GM18873 (cell line): ENCODE data around the gene S100A3.

Source experiments
- ATAC-seq: cut with Tn5 transposase; IDR thresholded peaks from one replicate; pipeline ENCODE4 v1.9.1; 2021; ENCODE audit warnings: mild to moderate bottlenecking, moderate library complexity, moderate number of reproducible peaks; ENCODE audit not compliant: unreplicated experiment, low FRiP score

S100A3 gene

DNA sequence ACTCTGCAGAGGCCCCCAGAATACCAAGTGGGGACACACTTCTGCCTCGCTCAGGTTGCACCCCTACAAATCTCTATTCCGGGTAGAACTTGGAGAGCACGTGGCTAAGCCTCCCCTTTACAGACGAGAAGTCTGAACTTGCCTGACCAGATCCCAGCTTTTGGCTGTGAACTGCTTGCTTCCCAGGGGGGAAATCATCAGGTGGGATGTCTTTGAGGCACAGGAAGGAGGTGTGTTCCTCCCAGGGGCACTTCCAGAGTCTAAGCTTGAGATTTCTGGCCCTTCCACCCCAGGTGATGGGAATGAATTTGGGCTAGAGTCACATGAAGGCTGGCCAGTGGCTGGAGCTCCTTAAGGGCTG lies 1.3 kb upstream of the S100A3 start:
- no peak for ATAC-seq

DNA sequence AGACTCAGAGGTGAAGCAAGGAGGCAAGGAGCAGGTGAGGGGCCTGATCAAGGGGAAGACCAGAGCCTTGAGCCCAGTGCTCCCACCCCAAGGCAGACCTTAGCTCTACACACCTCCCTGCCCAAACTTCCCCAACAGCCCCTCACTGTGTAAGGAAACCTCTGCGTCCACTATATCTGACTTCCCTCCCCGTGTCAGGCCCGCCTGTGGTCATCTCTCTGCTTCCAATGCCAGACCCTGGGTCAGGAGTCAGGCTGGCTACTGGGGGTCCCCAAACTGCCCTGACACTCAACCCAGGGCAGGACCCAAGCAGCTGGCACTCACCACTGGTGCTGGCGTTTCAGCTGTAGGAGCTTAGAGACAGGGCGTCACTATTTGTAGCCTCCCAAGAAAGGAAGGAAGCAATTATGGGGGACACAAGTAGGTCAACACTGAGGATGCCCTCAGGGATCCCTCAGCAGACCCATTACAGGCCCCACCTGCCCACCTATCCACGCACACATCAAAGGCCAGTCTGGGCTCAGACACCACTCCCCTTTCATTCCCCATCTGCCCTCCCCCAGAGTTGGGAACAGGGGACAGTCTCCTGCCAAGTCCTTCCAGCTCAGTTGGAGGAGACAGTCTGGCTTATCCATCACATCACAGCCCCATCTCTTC lies 811 bp upstream of the S100A3 start:
- no peak for ATAC-seq

DNA sequence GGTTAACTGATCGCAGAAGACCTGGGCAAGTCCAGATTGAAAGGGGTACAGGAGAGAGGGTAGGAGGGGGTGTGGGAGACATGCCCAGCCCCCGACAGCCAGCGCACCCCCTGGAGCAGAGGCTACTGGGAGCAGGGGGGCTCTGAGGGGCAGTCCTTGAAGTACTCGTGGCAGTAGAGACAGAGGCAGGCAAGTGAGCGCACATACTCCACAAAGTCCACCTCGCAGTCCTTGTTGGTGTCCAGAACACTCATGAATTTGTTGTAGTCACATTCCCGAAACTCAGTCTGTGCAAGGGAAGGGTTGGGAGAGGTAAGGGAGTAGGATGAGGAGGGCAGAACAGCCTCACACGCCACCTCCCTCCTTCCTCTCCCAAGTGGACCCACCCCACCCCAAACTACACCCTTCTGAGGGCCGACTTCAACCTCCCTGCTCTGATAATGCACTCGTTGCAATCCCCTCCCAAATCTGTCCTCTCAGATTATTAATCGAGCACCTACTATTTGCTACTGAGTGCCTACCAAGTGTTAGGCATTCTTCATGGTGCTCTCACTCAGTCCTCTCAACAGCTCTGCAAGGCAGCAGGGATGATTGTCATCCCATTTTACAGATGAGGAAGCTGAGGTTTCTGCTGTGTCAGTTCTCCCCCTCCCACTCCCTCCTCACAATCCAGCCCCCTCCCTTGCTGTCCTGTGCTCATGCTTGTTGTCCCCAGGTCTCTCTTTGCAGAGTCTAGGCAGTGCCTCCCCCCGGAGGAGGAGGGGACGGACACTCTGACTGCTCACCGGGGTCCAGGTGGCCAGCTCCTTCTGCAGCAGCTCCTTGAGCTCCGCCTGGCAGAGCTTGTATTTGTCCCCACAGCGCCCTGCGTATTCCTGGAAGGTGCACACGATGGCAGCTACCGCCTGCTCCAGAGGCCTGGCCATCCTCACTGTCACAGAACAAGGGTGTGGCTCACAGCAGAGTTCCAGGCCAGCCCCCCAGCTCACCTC lies 1.2 kb downstream of the S100A3 start:
- no peak for ATAC-seq

DNA sequence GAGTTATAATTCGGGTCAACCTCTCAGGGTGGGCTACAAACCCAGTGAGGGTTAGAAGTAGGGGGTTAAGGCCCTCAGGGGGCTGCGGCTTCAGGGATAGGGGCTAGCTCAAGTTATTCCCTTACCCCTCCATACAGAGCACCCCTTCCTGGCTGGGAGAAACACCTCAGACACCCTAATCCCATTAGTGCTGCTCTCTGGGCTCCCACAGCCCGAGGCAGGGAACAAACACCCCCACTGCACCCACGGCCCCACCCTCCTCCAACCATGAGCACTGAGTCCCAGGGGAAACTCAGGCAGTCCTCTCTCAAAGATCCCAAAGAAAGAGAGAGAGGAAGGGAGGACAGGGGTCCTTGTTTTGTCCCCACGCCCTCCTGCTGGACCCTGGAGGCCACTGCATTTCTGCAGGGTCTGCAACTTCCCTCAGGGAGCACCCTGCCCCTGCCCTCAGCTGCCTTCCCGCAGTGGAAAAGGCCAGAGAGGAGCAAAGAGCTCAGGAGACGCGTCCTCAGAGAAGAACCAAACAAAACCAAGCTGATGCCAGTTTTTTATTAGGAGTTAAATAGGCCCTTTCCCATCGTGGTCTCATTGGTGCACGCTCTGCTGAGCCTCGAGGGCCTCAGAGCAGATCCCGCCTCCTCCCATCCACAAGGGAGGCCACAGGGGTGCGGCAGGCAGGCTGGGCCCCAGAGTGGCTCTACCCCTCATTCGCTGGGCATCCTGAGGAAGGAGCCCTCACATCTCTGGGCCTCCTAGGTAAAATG lies 2.1 kb downstream of the S100A3 start:
- ATAC-seq: no peak

DNA sequence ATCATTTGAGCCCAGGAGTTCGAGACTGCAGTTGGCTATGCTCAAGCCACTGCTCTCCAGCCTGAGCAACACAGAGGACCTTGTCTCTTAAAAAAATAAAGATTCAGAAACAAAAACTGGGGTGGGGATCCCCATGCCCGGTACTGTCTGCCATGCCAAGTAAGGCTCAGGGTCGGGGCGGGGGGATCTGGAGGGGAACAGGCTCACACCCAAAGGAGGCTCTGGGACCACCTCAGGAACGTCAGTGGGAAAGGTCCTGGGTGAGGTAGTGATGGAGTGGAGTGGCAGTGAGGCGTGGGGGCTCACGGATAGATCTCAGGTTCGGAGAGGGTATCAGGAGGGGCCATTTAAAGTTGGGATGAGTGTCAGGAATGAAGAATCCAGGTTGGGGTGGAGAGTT lies 2.7 kb downstream of the S100A3 start:
- no peak for ATAC-seq

DNA sequence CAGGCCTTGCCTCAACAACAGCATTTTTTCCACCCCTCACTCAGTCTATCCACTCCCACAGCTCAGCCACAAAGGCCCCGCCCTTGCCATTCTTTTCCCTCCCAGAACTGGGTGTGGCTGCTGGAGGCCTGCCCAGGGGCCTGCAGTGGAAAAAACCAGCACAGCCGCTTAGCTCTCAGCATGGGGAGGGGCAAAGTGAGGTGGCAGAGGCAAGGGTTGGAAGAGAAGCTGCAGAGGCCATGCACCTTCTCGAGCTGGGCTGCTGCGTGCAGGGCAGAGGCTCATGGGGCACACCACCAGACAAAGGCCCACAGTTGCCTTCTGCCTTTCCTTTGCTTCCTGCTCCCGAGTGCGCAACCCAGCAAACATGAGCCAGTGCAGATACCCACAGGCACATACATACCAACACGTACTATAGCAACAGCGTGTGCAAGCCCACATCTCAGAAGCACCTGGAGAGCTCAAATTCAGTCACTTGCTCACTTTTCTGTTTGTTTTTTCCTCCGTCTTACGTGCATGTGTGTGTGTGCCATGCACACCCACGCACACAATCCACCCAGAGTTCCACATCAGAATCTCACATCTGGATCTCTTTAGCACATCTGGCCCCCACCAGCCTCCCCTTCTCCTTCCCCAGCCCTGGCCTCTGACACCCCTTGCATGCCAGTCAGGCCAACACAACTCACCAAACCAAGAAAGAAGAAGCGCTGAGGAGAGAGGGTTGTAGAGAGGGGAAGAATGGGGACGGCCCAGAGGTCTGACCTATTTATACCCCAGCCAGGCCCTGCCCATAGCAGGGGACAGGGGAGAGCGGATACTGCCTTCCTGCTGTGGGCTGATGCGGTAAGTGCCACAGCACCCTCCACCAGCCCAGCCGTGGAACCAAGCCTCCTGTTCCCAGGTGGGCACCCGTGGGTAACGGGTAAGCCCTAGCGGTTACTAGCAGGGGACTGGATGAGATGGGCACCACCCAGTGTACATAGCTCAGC lies 3.7 kb downstream of the S100A3 start, which contains the start of gene S100A4:
TSS of gene S100A4 (minus strand) at position 740 of the 989 bp plus-strand sequence. CDS start 1,012 bp downstream, outside the sequence.
- ATAC-seq: no peak

DNA sequence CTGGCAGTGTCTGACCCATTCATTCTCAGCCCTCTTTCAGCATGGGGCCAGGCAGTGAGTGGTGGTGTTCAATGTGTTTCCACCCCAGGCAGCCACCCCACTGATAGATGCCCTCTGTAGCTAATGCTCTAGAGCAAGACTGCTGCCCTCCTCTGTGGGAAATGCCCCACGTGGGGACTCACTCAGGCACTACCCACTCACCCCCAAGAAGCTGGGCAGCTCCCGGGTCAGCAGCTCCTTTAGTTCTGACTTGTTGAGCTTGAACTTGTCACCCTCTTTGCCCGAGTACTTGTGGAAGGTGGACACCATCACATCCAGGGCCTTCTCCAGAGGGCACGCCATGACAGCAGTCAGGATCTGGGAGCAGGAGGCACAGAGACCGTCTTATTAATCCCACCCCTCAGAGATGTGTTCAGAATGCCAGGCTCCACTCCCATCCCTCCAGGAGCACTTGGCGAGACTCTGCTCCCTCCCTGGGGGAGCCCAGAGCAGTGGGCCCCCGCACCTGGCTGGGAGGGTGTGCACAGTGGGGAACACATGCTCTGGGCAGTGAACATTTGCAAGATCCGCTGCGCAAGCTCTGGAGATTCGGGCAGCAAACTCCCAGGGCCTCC lies 4.5 kb downstream of the S100A3 start:
- ATAC-seq: no peak

DNA sequence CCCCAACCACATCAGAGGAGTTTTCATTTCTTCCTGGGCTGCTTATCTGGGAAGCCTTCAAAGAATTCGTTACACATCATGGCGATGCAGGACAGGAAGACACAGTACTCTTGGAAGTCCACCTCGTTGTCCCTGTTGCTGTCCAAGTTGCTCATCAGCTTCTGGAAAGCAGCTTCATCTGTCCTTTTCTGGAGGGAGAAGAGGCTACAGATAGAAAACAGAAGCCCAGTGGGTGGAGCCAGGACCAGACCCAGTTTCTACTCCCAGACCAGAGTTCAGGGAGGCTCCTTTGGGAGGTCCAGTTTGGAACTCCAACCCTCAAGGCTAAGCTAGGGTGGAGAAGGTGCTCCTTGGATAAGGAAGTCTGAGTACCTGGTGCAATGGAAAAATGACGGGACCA lies 5.3 kb downstream of the S100A3 start:
- no peak for ATAC-seq

DNA sequence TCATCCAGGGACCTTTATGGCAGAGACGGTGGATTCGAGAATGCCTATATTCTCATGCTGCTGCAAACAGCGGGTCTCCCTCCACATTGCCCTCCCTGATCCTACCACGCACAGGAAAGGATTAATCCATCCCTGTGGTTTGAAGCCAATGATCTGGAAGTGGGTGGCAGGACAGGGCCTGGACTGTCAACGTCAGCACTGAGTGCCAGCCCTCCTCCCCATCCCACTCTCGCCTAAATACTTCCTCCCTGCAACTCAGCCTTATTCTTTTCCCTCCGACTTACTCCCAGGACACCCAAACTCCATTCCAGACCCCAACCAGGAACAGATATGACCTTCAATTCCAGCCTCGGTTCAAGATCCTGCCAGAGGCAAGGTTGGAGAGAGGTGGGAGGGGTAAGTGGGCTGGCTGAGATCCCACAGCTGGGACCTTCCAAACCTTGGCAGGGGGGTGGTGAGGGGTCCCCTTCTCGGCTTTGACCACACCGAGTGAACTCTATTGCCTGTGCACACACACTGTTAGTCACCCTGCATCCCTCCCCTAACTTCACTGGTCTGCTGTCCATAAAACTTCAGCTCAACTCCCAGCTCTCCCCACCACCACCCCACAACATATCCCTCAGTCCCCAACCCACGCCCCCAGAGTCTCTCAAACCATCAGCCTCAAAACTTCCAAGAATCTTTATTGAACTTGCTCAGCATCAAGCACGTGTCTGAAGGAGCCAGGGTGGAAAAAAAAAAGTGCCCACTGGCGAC lies 5.9 kb downstream of the S100A3 start:
- no peak for ATAC-seq

DNA sequence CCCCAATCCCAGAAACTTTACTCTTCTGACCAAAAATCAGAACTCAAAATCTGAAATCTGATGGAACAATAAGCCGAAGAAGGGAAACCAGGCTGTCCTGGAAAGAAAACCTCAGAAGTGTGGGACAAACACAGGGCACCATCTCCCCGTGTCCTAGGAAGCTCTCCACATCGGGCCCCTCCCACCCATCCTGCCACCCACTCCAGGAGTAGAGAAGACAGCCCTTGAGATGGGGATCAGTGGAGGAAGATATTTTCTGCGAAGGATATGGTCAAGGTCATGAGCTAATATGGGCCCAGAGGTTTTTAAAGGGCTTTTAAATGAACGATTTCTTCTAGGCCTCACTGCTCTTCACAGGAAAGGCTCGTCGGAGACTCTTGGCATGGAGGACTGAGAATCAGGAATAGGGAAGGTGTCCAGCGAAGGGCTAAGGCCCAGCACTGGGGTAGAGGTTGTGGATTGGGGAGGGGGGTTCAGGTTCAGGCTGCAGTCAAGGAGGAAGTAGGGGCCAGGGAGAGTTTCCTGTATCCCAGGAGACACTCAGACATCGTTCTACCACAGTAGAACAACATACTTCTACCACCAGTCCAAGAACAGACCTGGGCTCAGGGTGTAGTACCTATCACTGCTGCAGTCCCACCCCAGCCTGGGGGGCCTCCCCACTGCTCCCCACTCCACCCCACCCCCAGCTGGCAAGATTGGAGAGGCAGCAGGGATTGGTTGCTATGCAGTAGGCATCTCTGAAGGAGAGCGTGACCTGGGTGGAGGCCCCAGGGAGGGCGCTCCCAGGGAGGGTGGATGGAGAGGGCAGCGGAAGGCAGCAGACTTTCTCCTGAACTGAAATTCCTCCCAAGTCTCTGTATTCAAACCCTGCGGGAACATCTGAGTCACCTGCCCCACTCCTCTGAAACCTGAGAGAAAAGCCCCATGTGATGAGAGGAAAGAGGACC lies 7.1 kb downstream of the S100A3 start:
- ATAC-seq: no peak

DNA sequence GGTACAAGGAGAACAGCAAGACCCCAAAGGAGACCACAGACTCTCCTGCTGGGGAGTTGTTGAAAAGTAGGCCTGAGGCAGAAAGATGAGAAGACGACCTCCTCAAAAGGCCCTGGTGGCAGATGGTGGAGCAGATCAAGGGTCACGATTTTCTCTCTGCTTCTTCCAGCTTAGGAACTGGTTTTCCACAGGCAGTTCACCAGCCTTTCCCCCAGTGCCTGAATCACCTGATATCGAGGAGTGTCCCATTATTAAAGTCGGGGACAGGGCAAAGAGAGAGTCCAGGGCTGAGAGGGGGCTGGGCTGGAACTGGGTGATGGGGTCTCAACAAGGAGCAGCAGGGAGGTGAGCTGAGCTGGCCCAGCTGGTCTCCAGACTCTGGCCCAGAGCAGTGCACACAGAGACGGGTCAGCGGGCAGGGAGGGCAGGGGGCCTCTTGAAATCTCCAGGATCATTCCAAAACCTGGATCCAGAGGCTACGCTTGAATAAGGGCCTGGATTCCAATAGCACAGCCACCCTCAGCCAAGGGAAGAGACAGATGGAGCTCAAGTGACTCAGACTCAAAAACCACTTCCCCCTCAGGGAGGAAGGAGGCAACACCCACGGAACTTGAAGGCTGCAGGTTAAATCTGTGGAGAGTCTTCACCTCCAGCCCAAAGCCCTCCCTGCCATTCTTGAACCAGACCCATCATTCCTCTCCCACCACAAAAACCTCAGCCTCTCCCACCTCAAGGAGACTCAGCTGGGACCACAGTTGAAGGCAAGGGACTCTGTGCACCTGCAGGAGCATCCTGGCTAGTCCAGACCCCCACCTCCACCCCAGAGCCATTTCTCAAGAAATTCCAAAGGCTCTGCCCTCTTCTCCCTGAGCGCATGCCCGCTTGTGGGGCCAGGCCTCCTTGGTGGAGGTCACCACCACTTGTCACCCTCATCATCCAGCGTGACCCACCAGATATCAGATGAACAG lies 8.4 kb downstream of the S100A3 start, which contains the start of gene S100A5:
TSS of gene S100A5 (minus strand) at position 541 of the 968 bp plus-strand sequence. CDS start 743 bp downstream, outside the sequence.
- no peak for ATAC-seq

DNA sequence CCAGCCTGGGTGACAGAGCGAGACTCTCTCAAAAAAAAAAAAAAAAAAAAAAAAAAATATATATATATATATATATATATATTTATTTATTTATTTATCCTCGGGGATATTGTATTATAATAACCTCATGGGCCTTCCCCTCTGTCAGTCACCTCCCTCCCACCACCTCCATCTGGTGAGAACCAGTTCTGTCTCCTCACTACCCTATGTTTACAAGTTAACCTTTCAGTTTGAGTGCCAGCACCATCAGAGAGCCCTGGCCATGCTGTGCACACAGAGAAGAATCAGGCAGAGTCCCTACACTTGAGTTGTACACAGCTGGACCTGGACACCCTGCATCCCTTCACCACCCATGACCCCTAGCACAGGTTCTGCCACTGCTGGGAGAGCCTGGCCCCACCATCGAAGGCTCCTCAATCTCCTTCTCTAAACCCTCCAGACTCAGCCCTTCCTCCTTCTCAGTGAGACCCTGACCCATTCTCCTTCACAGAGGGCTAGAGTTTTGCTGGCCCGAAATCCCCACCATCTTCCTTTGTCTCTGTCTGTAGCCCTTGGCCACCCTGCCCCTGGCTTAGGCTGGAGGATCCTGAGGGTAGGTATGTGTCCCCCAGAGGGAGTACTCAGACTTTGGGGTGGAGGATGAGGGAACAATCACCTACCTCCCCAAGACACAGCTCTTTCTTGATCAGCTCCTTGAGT lies 9.5 kb downstream of the S100A3 start:
- no peak for ATAC-seq

DNA sequence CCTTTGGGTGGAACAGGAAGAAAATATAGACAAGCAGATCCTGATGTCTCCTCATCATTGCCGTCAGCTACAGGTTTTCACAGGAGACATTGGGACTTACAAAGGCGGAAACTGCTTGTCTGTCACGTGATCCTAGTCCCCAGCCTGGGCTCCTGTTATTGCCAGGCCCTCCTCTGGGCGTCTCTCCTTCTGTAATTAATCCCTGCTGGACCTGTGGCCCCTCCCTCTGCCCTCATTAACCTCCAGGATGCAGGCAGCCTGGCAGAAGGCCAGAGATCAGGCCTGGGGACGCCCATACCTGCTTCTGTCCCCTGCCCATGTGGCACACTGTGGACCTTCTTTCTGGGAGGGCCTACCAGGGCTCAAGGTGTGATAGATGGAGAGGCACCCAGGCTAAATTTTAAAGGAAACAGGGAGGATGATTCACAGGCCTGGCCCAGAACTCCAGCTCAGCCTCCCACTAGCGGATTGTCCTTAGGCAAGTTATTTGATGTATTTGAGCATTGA lies 10.7 kb downstream of the S100A3 start:
- ATAC-seq: no peak

DNA sequence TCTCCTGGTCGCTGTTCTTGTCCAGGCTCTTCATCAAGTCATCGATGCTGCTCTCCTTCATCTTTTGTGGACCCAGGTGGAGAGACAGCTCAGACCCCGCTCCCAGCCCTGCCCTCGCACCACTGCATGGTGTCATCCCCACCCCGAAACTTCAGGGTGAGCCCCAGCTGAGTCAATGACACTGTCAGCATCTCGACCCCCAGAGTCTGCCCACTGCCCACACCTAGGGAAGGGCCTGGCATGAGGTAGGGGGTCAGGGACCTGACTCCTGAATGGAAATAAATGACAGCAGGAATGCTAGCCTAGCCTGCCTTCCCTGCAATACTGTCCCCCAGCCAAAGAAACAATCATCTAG lies 11.7 kb downstream of the S100A3 start:
- no peak for ATAC-seq

DNA sequence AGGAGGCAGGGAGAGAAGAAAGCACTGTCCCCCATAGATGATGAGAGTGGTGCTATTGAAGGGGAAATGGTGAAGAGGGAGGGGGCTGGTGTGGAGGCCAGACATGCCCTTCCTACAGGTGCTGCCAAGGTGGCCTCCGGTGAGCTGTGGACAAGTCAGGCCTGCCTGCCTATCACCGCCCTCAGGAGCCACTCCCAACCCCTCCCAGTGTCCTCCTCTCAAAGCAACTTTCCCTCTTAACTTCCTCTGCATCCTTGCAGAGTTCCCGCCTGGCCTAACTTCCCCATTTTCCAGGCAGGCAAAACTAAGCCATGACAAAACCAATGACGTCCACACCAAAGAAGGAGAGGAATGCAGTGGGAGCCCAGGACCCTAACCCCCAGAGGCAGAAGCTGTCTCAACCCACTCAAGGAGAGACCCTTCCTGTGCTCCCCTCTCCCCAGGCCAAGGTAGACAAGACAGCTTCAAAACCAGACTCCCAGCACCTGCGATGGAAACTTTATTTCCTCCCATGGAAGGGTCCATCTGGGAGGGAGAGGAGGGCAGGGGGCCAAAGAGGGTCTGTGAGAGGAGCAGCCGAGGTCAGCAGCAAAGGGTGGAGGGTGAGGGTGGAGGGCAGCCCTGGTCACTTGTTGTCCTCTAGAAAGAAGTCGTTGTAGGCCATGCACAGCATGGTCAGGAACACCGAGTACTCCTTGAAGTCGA lies 12.2 kb downstream of the S100A3 start:
- ATAC-seq: no peak
